Body of pancreas (tissue), 4 donors: ENCODE results near the gene PTP4A2. TPM values are rescaled to one million over a fixed set of nuclear protein-coding genes. Genes with fewer than 3 reads are reported as not detected.

Experiments
- ATAC-seq: fragments of 150-250 bp; one replicate; pipeline ENCODE4 v1.9.1; 2016
- DNase-seq, 4 donors: peaks; one replicate each; pipeline ENCODE4 v3.0.0-alpha.2; 2019
- H3K27ac ChIP-seq, 4 donors: fragments of 200-600 bp; sonication (generic); 1 replicate in 3 of 4; 2 replicates in 1 of 4; pipeline versions ENCODE4 v1.5.1 to v1.6.1; 2016 to 2019; ENCODE audit warnings: mild to moderate bottlenecking in 1 of 4, mixed read lengths in 1 of 4, moderate library complexity in 1 of 4
- H3K27me3 ChIP-seq, 2 donors: fragments of 200-600 bp; sonication (generic); one replicate each; pipeline ENCODE4 v1.6.0; 2016; ENCODE audit warnings: mild to moderate bottlenecking in 1 of 2
- H3K36me3 ChIP-seq, 2 donors: fragments of 200-600 bp; sonication (generic); replicated peaks in 1 of 2; 2 replicates each; pipeline ENCODE4 v1.5.1; 2016; ENCODE audit warnings: low read depth in 2 of 2; ENCODE audit not compliant: insufficient read depth in 1 of 2
- H3K4me1 ChIP-seq: fragments of 200-600 bp; sonication (generic); one replicate; pipeline ENCODE4 v1.6.0; 2016
- H3K4me3 ChIP-seq, 2 donors: fragments of 200-600 bp; sonication (generic); 1 replicate in 1 of 2; 2 replicates in 1 of 2; pipeline ENCODE4 v1.5.1; 2016 to 2019
- H3K9me3 ChIP-seq, 3 donors: fragments of 200-600 bp; sonication (generic); 1 replicate in 2 of 3; 2 replicates in 1 of 3; pipeline ENCODE4 v1.5.1; 2016
- CTCF ChIP-seq, 7 experiments: fragments of 450-650 bp in 4 of 7; fragments of 200-600 bp in 3 of 7; sonication (generic) in 3 of 7; IDR thresholded peaks; one replicate each; pipeline ENCODE4 v1.5.1; 2016 to 2019; ENCODE audit warnings: antibody characterized with exemption in 7 of 7
- POLR2A ChIP-seq, 3 donors: fragments of 450-650 bp; IDR thresholded peaks; one replicate each; pipeline ENCODE4 v1.6.1; 2016; ENCODE audit warnings: antibody characterized with exemption in 3 of 3, mild to moderate bottlenecking in 2 of 3
- WGBS, 2 donors: methylation state at CpG; one replicate each; pipeline ENCODE4 v1.1.5; 2017; 5-methylcytosine and 5-hydroxymethylcytosine counted together
- intact Hi-C: fragments of 100-400 bp; cut with DNase I; formaldehyde crosslinking; loops from one replicate; pipeline ENCODE4 v1.15.1; 2023
- total RNA-seq, 2 donors: library from RNA; depleted of rRNA; stranded (reverse); fragments of >200 nt; gene quantifications; one replicate each; pipeline ENCODE4 v1.1.0, GENCODE V29; 2016

PTP4A2 gene
- total RNA-seq, 2 donors from 2014 or later, result 79.6 to 103 TPM

GRCh38 chr1:31976401-31976800, 38.2 kb upstream of the PTP4A2 start:
- 89 to 94% methylated on average over 1 of the region's 1 CpG for WGBS, 2 donors
- TF ChIP-seq CTCF (IDR thresholded peaks at IDR 0.05), result no peak
- TF ChIP-seq POLR2A (IDR thresholded peaks at IDR 0.05), result no peak
- intact Hi-C loops, result no loop called here

DNA sequence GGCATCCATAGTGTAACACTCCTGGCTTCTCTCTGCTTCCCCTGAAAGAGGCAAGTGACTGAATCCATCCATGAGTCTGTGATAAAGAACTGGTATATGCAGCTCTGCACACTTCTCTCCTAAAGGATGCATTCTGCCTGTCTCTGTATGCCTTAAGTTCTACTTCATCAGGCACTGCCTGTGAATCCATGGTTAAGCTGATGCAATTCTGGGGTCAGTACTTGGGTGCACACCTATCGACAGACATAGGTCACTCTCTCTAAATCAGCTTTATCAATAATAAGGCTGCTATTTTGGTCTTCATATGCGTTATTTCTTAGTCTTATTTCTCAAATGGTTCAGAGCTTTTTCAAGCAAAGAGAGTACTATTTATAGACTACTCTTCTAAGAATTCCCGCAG, 32.7 kb upstream of the PTP4A2 start:
- Histone ChIP-seq H3K9me3 (no peaks in the 10 kb centered on the region), H3K4me1 (no peaks in the 10 kb centered on the region), H3K27me3 (no peaks in the 10 kb centered on the region), H3K27ac (no peak overlapping the region), H3K36me3 (no peaks in the 10 kb centered on the region), H3K4me3 (no peak overlapping the region)
- no peak for DNase-seq
- 66 to 76% methylated on average over 3 of the region's 3 CpGs for WGBS, 2 donors
- no peak for ATAC-seq
- TF ChIP-seq POLR2A (IDR thresholded peaks at IDR 0.05) (no peak), CTCF (IDR thresholded peaks at IDR 0.05) (no peak)
- intact Hi-C loops, result no loop called here

More at GRCh38 chr1:31976401-31976800, 38.2 kb upstream of the PTP4A2 start:
- DNase-seq (no peak), ATAC-seq (no peak)
- Histone ChIP-seq H3K9me3 (no peaks in the 10 kb centered on the region), H3K36me3 (no peaks in the 10 kb centered on the region), H3K27ac (no peak overlapping the region), H3K4me1 (no peaks in the 10 kb centered on the region), H3K27me3 (no peaks in the 10 kb centered on the region), H3K4me3 (no peak overlapping the region)

DNA sequence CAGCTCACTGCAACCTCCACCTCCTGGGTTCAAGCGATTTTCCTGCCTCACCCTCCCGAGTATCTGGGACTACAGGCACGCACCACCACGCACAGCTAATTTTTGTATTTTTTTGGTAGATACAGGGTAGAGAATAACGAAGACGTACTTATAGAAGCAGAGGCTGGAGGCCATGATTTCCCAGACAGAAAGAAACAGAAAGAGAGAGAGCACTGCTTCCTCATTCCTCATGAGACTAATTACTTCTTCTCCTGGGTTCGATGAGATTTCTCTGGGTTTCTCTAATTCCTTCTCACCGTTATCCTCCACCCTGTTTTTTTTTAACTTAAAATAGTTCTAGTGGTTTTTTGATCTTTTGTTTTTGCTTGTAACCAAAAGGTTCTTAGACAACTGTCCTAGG, 23.4 kb upstream of the PTP4A2 start:
- Histone ChIP-seq H3K27ac (no peak overlapping the region), H3K27me3 (no peaks in the 10 kb centered on the region), H3K4me1 (peaks cover 3% of the 10 kb centered on the region), H3K9me3 (no peaks in the 10 kb centered on the region), H3K36me3 (no peaks in the 10 kb centered on the region), H3K4me3 (no peak overlapping the region)
- TF ChIP-seq CTCF (IDR thresholded peaks at IDR 0.05), result no peak
- TF ChIP-seq POLR2A (IDR thresholded peaks at IDR 0.05), result no peak
- intact Hi-C loops, result loop anchor here (10.0 kb wide), 1 partner anchor 297 kb away; no protein-coding TSS in a partner anchor
- DNase-seq, result no peak
- whole genome bisulfite sequencing, 2 donors, result 68 to 71% methylated on average over 8 of the region's 8 CpGs
- no peak for ATAC-seq

DNA sequence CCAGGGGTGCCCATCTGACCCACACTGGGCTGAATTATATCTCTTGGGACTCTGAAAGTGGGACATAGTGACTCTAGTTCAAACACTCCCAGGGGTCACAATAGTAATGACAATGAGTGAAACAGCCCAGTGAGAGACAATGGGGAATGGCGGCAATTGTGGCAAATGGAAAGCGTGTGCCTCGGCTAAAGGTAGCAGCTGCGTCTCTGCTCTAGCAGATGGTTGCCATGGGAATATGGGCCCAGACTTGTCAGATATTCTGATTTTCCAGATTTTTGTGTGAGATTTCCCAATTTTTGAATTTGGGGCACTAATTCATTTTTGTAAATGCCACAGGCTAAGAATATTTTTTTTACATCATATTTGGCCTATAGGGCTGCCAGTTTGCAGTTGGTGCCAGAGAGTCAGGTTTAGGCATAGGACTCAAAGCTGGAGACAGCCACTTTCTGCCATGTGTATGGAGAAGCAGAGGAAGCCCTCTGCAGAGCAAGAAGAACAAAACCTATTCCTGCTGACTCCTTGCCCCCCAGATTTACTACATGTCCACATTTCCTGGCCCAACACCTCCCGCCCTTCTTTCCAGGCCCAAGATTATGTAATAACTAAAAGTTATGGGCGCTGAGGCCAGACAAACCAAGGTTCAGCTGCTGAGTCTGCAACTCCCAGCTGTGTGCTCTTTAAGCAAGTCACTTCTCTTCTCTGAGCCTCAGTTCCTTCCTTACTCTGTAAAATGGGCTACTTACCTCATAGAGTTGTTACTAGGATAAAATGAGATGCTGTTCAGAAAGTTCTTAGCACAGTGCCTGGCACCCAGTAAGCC, 21.6 kb upstream of the PTP4A2 start:
- no peak for TF ChIP-seq POLR2A (IDR thresholded peaks at IDR 0.05)
- TF ChIP-seq CTCF (IDR thresholded peaks at IDR 0.05), result no peak
- ATAC-seq, result no peak

More for the DNA sequence above, 21.6 kb upstream of the PTP4A2 start:
- Histone ChIP-seq H3K27ac (no peak overlapping the region), H3K9me3 (no peaks in the 10 kb centered on the region), H3K4me3 (no peak overlapping the region), H3K27me3 (no peaks in the 10 kb centered on the region), H3K36me3 (no peaks in the 10 kb centered on the region), H3K4me1 (peaks cover 18% of the 10 kb centered on the region)
- 85 to 91% methylated on average over 6 of the region's 6 CpGs for WGBS, 2 donors
- DNase-seq, result no peak
- intact Hi-C loops, result loop anchor here (10.0 kb wide), 1 partner anchor 295 kb away; no protein-coding TSS in a partner anchor
